Endothelial cell of umbilical vein (primary cell): ENCODE data around the gene KLHL13.

ENCODE experiments used
- EZH2 ChIP-seq: IDR thresholded peaks from 2 replicates; pipeline ENCODE4 v1.6.1; 2012; ENCODE audit warnings: borderline replicate concordance, low read depth, mild to moderate bottlenecking, moderate library complexity, low read length, inconsistent platforms; ENCODE audit not compliant: severe bottlenecking
- POLR2AphosphoS5 ChIP-seq: IDR thresholded peaks from 2 replicates; pipeline ENCODE4 v1.6.1; 2012; ENCODE audit warnings: low read depth, mild to moderate bottlenecking, control low read depth, low read length, moderate library complexity; ENCODE audit not compliant: insufficient read depth

DNA sequence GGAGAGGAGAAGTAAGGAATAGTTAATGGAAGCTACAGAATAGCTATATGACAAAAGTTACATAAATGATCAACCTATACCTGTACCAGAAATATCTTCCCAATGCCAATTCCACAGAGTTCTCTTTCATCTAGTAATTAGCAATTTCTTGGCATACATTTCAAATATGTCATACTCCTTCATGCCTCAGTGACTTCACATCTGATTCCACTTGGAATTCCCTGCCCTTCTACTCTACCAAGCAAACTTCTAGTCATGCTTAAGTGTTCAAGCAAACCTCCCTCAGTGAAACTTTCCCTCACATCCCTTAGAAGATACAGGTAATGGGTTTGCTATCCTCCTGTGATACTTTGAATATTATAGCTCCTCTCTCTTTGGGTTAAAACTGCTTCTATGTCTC, 127.1 kb downstream of the KLHL13 start:
- TF ChIP-seq EZH2 (no peak), POLR2AphosphoS5 (no peak)
